Measurements from ENCODE around the gene CCDC12. TPM values are rescaled to one million over a fixed set of nuclear protein-coding genes. Genes with fewer than 3 reads are reported as not detected.

Gene CCDC12
- total RNA-seq, 4 donors from 2014 or later = 4.1 to 92.0 (median 41.2) TPM

DNA sequence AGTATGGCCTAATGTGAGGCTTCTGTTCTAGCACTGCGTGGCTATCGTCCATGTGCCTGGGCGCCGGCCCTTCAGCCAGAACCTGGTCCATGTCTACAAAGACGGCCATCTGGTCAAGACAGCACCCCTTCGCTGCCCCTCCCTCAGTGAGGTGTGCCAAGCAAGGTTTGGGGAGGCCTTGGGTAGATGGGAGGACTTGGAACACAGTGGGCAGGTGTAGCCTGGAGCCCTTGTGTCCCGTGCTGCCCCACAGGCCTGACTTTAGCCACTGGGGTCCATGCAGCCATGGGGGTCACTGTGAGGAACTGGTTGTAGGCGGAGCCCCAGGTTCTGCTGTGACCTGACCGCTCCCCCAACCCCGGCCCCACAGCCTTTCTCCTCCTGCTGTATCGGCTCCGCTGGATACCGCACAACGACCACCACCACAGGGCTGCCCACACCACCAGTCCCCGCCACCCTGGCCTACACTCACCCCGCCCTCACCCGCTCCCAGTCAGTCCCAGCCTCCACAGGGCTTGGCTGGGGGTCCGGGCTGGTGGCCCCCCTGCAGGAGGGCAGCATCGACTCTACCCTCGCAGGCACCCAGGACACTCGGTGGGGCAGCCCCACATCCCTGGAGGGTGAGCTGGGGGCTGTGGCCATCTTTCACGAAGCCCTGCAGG lies 19.5 kb upstream of the CCDC12 start:
- intact Hi-C loops (cut with DNase I; ENCODE audit: low total_unique reads) = no loop called here
- TF ChIP-seq POLR2A (IDR thresholded peaks at IDR 0.05) = no peak
- TF ChIP-seq, protein P1, sequence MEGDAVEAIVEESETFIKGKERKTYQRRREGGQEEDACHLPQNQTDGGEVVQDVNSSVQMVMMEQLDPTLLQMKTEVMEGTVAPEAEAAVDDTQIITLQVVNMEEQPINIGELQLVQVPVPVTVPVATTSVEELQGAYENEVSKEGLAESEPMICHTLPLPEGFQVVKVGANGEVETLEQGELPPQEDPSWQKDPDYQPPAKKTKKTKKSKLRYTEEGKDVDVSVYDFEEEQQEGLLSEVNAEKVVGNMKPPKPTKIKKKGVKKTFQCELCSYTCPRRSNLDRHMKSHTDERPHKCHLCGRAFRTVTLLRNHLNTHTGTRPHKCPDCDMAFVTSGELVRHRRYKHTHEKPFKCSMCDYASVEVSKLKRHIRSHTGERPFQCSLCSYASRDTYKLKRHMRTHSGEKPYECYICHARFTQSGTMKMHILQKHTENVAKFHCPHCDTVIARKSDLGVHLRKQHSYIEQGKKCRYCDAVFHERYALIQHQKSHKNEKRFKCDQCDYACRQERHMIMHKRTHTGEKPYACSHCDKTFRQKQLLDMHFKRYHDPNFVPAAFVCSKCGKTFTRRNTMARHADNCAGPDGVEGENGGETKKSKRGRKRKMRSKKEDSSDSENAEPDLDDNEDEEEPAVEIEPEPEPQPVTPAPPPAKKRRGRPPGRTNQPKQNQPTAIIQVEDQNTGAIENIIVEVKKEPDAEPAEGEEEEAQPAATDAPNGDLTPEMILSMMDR (IDR thresholded peaks at IDR 0.05) = no peak
- Histone ChIP-seq H3K4me1 (no peaks in the 10 kb centered on the region), H3K9me3 (no peaks in the 10 kb centered on the region), H3K4me3 (no peak overlapping the region), H3K36me3 (no peaks in the 10 kb centered on the region), H3K27ac (no peak overlapping the region), H3K27me3 (no peaks in the 10 kb centered on the region)
- no peak for DNase-seq

DNA sequence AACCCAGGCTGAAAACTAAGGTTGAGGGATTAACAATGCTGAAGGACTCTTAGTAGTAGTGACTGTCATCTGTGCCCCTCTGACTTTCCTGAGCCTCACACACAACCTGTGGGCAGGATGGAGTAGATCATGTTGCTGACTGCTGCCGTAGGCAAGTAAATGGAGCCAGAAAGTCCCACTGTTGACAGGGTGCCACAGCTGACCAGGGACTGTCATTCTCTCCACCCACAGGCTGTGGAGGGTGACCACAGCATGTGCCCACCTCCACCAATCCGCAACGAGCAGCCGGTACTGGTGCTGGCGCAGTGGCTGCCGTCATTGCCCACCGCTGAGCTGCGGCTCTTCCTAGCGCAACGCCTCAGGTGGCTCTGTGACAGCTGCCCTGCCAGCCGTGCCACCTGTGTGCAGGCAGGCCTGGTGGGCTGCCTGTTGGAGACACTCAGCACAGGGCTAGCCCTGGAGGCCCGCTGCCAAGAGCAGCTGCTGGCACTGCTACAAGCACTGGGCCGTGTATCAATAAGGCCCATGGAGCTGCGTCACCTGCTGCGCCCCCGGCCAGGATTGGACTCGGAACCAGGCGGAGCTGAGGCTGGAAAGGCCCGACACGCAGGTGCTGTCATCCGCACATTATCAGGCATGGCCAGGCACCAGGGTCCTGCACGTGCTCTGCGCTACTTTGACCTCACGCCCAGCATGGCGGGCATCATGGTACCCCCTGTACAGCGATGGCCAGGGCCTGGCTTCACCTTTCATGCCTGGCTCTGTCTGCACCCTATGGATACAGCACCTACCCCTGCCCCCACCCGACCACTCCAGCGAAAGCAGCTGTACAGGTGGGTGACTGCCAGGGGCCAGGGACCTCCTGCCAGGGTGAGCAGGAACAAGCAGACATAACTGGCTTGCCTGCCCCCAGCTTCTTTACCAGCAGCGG lies 18.5 kb upstream of the CCDC12 start:
- TF ChIP-seq, protein P1 (IDR thresholded peaks at IDR 0.05) = no peak
- no peak for TF ChIP-seq POLR2A (IDR thresholded peaks at IDR 0.05)
- Histone ChIP-seq H3K27me3 (no peaks in the 10 kb centered on the region), H3K9me3 (no peaks in the 10 kb centered on the region), H3K36me3 (no peaks in the 10 kb centered on the region), H3K4me1 (no peaks in the 10 kb centered on the region), H3K4me3 (no peak overlapping the region), H3K27ac (no peak overlapping the region)
- DNase-seq = no peak
- intact Hi-C loops (cut with DNase I; ENCODE audit: low total_unique reads) = no loop called here

DNA sequence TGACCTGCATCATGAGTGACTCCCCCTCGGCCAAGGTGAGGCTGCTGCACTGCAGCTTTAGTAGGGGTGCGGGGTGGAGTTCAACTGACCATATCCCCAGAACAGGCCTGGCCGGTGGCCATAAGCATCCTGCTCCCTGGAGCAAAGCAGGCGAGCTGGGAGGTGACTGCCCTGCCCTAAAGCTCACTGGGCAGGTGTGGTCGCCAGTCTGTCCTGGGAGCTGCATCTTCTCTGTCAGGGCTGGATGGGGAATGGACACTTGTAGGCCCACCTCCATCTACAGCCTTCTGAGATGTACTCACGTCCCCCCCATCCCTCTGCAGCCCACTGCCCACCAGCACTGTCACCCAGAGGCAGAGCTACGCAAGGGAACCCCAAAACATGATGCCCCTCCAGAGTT lies 17.4 kb upstream of the CCDC12 start:
- H3K27me3 ChIP-seq = no peaks in the 10 kb centered on the region
- H3K27ac ChIP-seq = no peak overlapping the region
- no peaks in the 10 kb centered on the region for H3K36me3 ChIP-seq
- H3K9me3 ChIP-seq = no peaks in the 10 kb centered on the region
- H3K4me3 ChIP-seq = no peak overlapping the region
- intact Hi-C loops (cut with DNase I; ENCODE audit: low total_unique reads) = no loop called here
- DNase-seq = no peak
- TF ChIP-seq, protein P1 (IDR thresholded peaks at IDR 0.05) = no peak
- TF ChIP-seq POLR2A (IDR thresholded peaks at IDR 0.05) = no peak
- no peaks in the 10 kb centered on the region for H3K4me1 ChIP-seq

DNA sequence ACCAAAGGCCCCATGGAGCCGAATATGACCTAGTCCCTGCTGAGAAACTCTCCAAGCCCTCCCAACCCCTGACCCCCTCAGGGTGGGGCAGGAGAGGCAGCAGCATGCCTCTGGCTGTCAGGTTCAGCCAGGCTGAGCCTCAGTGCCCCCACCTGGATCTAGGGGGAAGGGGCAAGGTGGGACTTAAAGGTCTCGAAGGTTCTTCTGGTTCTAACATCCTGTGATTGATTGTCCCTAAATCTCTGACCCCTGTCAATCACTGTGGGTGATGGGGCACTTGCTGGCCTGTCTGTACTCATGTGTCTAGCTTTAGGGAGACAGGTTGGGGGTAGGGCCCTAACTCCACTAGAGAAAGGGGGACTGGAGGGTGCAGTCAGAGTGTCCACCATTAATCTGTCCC lies 16.7 kb upstream of the CCDC12 start:
- intact Hi-C loops (cut with DNase I; ENCODE audit: low total_unique reads) = no loop called here
- no peak for TF ChIP-seq POLR2A (IDR thresholded peaks at IDR 0.05)
- TF ChIP-seq, protein P1 (IDR thresholded peaks at IDR 0.05) = no peak
- no peak overlapping the region for H3K27ac ChIP-seq

DNA sequence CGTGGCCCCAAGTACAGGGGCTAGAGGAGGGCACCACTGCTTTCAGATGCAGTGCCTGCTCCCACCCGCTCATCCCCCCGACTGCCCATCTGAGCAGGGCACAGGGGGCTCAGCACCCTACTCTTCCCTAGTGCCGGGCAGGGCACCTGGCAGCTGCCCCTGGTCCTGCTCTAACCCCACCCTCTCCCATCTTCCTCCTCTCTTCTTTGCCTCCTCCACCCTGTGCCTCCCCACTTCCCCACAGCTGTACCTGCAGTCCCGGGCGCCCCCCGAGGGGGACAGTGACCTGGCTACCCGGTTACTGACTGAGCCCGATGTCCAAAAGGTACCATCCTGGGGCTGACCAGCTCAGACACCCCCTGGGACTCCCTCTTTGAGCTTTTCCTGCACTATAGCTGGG lies 15.7 kb upstream of the CCDC12 start:
- no peak overlapping the region for H3K4me3 ChIP-seq
- H3K4me1 ChIP-seq = no peaks in the 10 kb centered on the region
- H3K27me3 ChIP-seq = no peaks in the 10 kb centered on the region
- H3K9me3 ChIP-seq = no peaks in the 10 kb centered on the region
- intact Hi-C loops (cut with DNase I; ENCODE audit: low total_unique reads) = no loop called here
- TF ChIP-seq, protein P1 (IDR thresholded peaks at IDR 0.05) = no peak
- TF ChIP-seq POLR2A (IDR thresholded peaks at IDR 0.05) = no peak
- H3K27ac ChIP-seq = no peak overlapping the region
- H3K36me3 ChIP-seq = no peaks in the 10 kb centered on the region
- no peak for DNase-seq

More for the DNA sequence above, 16.7 kb upstream of the CCDC12 start:
- Histone ChIP-seq H3K4me1 (no peaks in the 10 kb centered on the region), H3K27me3 (no peaks in the 10 kb centered on the region), H3K4me3 (no peak overlapping the region), H3K36me3 (no peaks in the 10 kb centered on the region), H3K9me3 (no peaks in the 10 kb centered on the region)
- DNase-seq = no peak

All from uterus (tissue), 4 donors.